SK-N-SH treated with all-trans-retinoic acid at 6 μM for 48 hours (cell line): ENCODE results near the gene PCDHGA1.

Experiments used
- ATAC-seq: fragments of 200-7000 bp; cut with Tn5 transposase; 3 replicates; pipeline ENCODE4 v1.9.1; 2020; ENCODE audit warnings: mild to moderate bottlenecking, moderate library complexity
- ARNTL ChIP-seq: fragments of 450-650 bp; formaldehyde crosslinking; IDR thresholded peaks from 2 replicates; pipeline ENCODE4 v1.5.0; 2020; ENCODE audit warnings: low read depth, mild to moderate bottlenecking, moderate library complexity, borderline replicate concordance
- BACH2 ChIP-seq: fragments of 250-450 bp; sonication (Bioruptor Pico); IDR thresholded peaks from 2 replicates; pipeline ENCODE4 v1.9.0; 2021; ENCODE audit warnings: mild to moderate bottlenecking, borderline replicate concordance
- CREB5 ChIP-seq: fragments of 250-450 bp; sonication (Bioruptor Pico); IDR thresholded peaks from 2 replicates; pipeline ENCODE4 v1.5.1; 2020; ENCODE audit warnings: low read depth, mild to moderate bottlenecking, moderate library complexity
- CSDC2 ChIP-seq: fragments of 250-450 bp; sonication (Bioruptor Pico); IDR thresholded peaks from 2 replicates; pipeline ENCODE4 v1.5.0; 2020; ENCODE audit warnings: mild to moderate bottlenecking, moderate library complexity
- CSRNP3 ChIP-seq: fragments of 250-450 bp; sonication (Bioruptor Pico); IDR thresholded peaks from 2 replicates; pipeline ENCODE4 v1.5.1; 2021; ENCODE audit warnings: mild to moderate bottlenecking, moderate library complexity
- ESRRG ChIP-seq: fragments of 250-450 bp; sonication (Bioruptor Pico); IDR thresholded peaks from 2 replicates; pipeline ENCODE4 v1.6.1; 2021; ENCODE audit warnings: mild to moderate bottlenecking
- GLIS3 ChIP-seq: fragments of 250-450 bp; sonication (Bioruptor Pico); IDR thresholded peaks from 2 replicates; pipeline ENCODE4 v1.5.0; 2020; ENCODE audit warnings: mild to moderate bottlenecking, moderate library complexity
- ISL1 ChIP-seq: fragments of 250-450 bp; sonication (Bioruptor Pico); IDR thresholded peaks from 2 replicates; pipeline ENCODE4 v2.1.2; 2022; ENCODE audit warnings: mild to moderate bottlenecking, moderate library complexity
- OSR1 ChIP-seq: fragments of 250-450 bp; sonication (Bioruptor Pico); IDR thresholded peaks from 2 replicates; pipeline ENCODE4 v1.8.0; 2022; ENCODE audit warnings: moderate library complexity, mild to moderate bottlenecking, inconsistent platforms
- PATZ1 ChIP-seq: fragments of 250-450 bp; sonication (Bioruptor Pico); IDR thresholded peaks from 2 replicates; pipeline ENCODE4 v1.8.0; 2020; ENCODE audit warnings: mild to moderate bottlenecking, moderate library complexity, borderline replicate concordance
- POU6F1 ChIP-seq: fragments of 250-450 bp; sonication (Bioruptor Pico); IDR thresholded peaks from 2 replicates; pipeline ENCODE4 v1.8.0; 2021; ENCODE audit warnings: low read depth, mild to moderate bottlenecking, moderate library complexity, borderline replicate concordance
- PPARA ChIP-seq: fragments of 250-450 bp; sonication (Bioruptor Pico); IDR thresholded peaks from 2 replicates; pipeline ENCODE4 v1.5.0; 2020; ENCODE audit warnings: mild to moderate bottlenecking, borderline replicate concordance
- RARB ChIP-seq: fragments of 250-450 bp; sonication (Bioruptor Pico); IDR thresholded peaks from 2 replicates; pipeline ENCODE4 v1.8.0; 2021; ENCODE audit warnings: mild to moderate bottlenecking, moderate library complexity
- TCF4 ChIP-seq: fragments of 250-450 bp; sonication (Bioruptor Pico); IDR thresholded peaks from 2 replicates; pipeline ENCODE4 v1.8.0; 2021; ENCODE audit warnings: mild to moderate bottlenecking, moderate library complexity, borderline replicate concordance
- TOX ChIP-seq: fragments of 250-450 bp; sonication (Bioruptor Pico); IDR thresholded peaks from 2 replicates; pipeline ENCODE4 v1.8.0; 2021; ENCODE audit warnings: mild to moderate bottlenecking, moderate library complexity, borderline replicate concordance
- TSHZ2 ChIP-seq: fragments of 250-450 bp; sonication (Bioruptor Pico); IDR thresholded peaks from 2 replicates; pipeline ENCODE4 v1.5.0; 2020; ENCODE audit warnings: mild to moderate bottlenecking, moderate library complexity
- ZC3H10 ChIP-seq: fragments of 250-450 bp; sonication (Bioruptor Pico); IDR thresholded peaks from 2 replicates; pipeline ENCODE4 v1.5.1; 2021; ENCODE audit warnings: mild to moderate bottlenecking, moderate library complexity
- ZFP3 ChIP-seq: fragments of 250-450 bp; sonication (Bioruptor Pico); IDR thresholded peaks from 2 replicates; pipeline ENCODE4 v1.5.0; 2020; ENCODE audit warnings: mild to moderate bottlenecking, moderate library complexity
- ZFP30 ChIP-seq: fragments of 450-650 bp; formaldehyde crosslinking; IDR thresholded peaks from 2 replicates; pipeline ENCODE4 v1.5.0; 2022; ENCODE audit warnings: mild to moderate bottlenecking, moderate library complexity
- ZNF565 ChIP-seq: fragments of 450-650 bp; formaldehyde crosslinking; conservative IDR thresholded peaks from 2 replicates; pipeline ENCODE4 v1.5.0; 2020; ENCODE audit warnings: low read depth, mild to moderate bottlenecking, moderate library complexity
- ZNF70 ChIP-seq: fragments of 450-650 bp; formaldehyde crosslinking; IDR thresholded peaks from 2 replicates; pipeline ENCODE4 v1.5.0; 2020; ENCODE audit warnings: mild to moderate bottlenecking, moderate library complexity
- ZNF8 ChIP-seq: fragments of 450-650 bp; formaldehyde crosslinking; IDR thresholded peaks from 2 replicates; pipeline ENCODE4 v1.5.0; 2020; ENCODE audit warnings: mild to moderate bottlenecking, moderate library complexity

The PCDHGA1 gene

GRCh38 chr5:141351591-141351990 is 21.3 kb downstream of the PCDHGA1 start:
- no peak for ATAC-seq
- TF ChIP-seq BACH2 (CRISPR knock-in tag) (no peak), ZNF8 (CRISPR knock-in tag) (no peak), GLIS3 (CRISPR knock-in tag) (no peak), PPARA (CRISPR knock-in tag) (no peak), TCF4 (CRISPR knock-in tag) (no peak), ZFP3 (CRISPR knock-in tag) (no peak), CREB5 (no peak), ESRRG (CRISPR knock-in tag) (no peak), OSR1 (no peak), ZFP30 (CRISPR knock-in tag) (no peak), ZNF70 (CRISPR knock-in tag) (no peak), TSHZ2 (no peak), CSDC2 (CRISPR knock-in tag) (no peak), ZC3H10 (CRISPR knock-in tag) (no peak)

GRCh38 chr5:141354900-141355469 is 24.7 kb downstream of the PCDHGA1 start, which contains the start of gene PCDHGA4:
TSS of gene PCDHGA4 (plus strand) at chr5:141355021. CDS start at chr5:141355108, 87 bp downstream.
- TF ChIP-seq OSR1 (no peak), ZNF8 (CRISPR knock-in tag) (no peak), ISL1 (CRISPR knock-in tag) (no peak)
- no peak for ATAC-seq

GRCh38 chr5:141355641-141356040 is 25.3 kb downstream of the PCDHGA1 start:
- no peak for ATAC-seq
- TF ChIP-seq OSR1 (no peak), ZNF8 (CRISPR knock-in tag) (no peak), RARB (no peak), CSDC2 (CRISPR knock-in tag) (no peak), TSHZ2 (no peak), ZNF565 (CRISPR knock-in tag) (no peak), ISL1 (CRISPR knock-in tag) (no peak), ZNF70 (CRISPR knock-in tag) (no peak), BACH2 (CRISPR knock-in tag) (no peak), CSRNP3 (CRISPR knock-in tag) (no peak), POU6F1 (CRISPR knock-in tag) (no peak), ESRRG (CRISPR knock-in tag) (no peak), ARNTL (CRISPR knock-in tag) (no peak), TCF4 (CRISPR knock-in tag) (no peak), GLIS3 (CRISPR knock-in tag) (no peak), ZC3H10 (CRISPR knock-in tag) (no peak), ZFP3 (CRISPR knock-in tag) (no peak), PATZ1 (CRISPR knock-in tag) (no peak), TOX (CRISPR knock-in tag) (no peak)
- TF ChIP-seq, all 23 proteins: peak for 0
